HS-27A (cell line): ENCODE data around the gene EPDR1.

Experiments used
- DNase-seq: peaks from one replicate; pipeline ENCODE4 v3.0.0-alpha.2; 2012; ENCODE audit warnings: low read depth, missing footprints

EPDR1 gene

GRCh38 chr7:37920305-37920848 is at the start of gene EPDR1:
Gene EPDR1 (plus strand): TSS chr7:37920640. CDS start chr7:37920940, 300 bp downstream.
- peak; percentile 29 for DNase-seq

GRCh38 chr7:37882086-37882485 is 38.4 kb upstream of the EPDR1 start:
- no peak for DNase-seq

GRCh38 chr7:37893359-37893758 is 27.1 kb upstream of the EPDR1 start:
- no peak for DNase-seq

GRCh38 chr7:37894671-37895070 is 25.8 kb upstream of the EPDR1 start:
- DNase-seq = no peak

DNA sequence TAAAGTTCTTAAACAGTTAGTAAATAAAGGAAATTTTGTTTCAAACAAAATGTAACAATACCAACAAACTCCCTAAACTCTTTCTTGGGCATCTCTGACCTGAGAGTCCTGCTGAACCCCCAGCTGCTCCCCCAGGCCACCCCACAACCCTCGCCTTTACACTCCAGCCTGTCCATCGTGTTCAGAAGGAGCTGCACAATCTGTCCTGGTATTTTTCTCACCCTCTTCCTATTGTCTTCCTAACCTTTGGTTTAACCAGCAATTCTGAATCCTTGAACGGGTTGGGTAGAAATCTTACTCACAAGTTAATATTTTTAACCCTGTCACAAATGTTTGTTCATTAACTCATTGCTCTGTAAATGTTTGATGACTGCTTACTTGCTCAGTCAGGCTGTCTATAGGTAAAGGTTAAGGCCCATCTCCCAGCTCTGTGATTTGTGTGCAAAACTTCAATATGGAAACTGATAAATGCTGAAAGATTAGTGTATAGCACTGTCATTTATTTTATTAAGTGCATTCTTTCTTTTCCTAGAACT is 20.7 kb upstream of the EPDR1 start:
- no peak for DNase-seq

DNA sequence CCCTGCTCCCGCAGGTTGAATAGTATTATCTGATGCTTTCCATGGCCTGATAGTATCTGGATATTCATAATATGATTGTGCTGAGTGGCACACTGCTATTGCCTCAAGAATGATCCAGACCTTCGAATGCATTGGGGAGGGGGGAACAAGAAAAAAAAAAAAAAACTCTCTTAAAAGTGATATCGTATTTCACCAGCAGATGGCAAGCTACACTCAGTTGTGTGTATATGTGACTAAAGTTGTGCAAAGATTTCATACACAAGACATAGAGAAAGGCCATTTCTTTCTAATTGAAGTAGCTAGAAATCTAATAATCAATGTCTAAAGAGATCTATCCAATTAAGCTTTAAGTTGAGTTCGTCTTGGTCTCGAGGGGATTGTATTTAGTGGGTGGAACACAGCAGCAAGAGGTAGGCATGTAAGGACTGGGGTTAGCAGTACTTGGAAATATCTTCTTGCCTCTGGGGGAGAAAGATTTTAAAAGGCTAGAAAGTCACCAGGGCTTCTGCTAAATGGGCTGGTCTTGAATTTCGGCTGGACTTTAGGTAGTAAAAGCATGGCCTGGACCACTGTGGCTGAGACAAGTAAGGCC is 19.1 kb upstream of the EPDR1 start:
- DNase-seq = no peak

DNA sequence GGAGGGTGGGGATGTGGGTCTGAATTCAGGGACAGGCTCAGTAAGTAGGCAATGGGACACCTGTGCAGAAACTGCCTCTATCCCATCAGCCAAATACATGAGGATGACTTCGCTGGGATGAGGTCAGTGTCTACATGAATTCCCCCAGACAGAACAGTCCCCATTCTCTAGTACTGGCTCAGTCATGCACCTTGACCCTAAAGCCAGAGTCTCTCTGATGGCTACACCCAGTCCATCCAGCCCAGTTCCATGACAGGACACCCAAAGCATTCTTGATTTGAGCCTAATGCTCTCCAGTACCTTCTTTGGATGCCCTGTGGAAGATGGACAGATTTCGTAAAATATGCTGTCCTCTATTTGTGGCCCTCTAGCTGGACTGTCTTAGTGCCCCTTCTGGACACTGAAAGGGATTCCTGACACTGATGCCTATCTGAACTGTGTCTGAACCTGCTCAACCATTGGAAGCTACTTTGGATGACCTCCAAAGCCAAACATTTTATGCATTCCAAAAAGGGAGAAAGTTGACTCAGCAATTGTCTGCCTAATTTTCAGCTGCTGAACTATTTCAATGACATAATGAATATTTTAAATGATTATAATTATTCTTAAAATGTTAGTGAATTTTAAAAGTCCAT is 18.4 kb upstream of the EPDR1 start:
- peak; percentile 30 for DNase-seq

DNA sequence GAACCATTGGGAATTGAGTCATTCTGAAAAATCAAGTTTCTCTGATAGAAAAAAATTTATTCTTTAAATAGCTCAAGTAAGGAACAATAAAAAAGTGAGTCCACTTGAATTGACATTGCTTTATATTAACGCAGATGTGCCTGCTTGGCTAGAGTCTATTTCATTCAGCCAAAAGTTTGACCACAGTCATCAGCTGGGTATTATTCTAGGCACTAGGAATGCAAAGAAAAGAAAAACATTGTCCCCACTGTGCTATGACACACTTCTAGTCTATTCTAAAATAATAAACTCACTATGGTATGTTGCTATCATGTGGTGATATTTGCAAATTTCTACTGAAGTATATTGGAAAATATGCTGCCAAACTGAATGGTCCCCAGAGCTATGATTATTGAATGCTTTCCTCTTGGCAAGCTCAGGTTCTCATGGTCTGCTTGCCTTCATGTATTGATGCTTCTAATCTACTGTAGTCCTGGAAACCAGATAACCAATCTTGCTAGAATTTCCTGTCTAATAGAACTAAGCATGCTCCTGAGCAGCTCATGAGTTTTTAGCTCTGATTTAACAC is 12.1 kb upstream of the EPDR1 start:
- DNase-seq = peak; percentile 55

- DNase-seq = no peak
These were observed 7.7 kb upstream of the EPDR1 start for GRCh38 chr7:37912756-37913155.

DNA sequence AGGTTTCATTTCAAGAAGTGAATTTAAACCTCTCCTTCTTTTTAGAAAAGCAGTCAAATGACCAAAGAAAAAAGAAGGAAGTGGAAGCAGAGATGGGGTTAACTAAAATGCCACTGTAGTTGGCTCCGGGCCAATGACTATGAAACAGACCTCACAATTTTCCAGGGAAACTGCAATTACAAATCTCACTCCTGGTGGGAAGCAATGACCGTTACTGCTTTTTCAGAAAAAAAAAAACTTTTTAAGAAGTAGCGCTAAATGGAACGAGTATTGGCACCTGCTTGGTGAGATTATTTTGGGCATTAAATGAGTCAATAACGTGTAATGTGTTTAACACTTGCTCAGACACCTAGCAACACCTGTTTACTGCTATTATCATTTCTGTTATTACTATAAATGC is 5.0 kb upstream of the EPDR1 start:
- DNase-seq = no peak

GRCh38 chr7:37916017-37916672 is 4.3 kb upstream of the EPDR1 start:
- no peak for DNase-seq

DNA sequence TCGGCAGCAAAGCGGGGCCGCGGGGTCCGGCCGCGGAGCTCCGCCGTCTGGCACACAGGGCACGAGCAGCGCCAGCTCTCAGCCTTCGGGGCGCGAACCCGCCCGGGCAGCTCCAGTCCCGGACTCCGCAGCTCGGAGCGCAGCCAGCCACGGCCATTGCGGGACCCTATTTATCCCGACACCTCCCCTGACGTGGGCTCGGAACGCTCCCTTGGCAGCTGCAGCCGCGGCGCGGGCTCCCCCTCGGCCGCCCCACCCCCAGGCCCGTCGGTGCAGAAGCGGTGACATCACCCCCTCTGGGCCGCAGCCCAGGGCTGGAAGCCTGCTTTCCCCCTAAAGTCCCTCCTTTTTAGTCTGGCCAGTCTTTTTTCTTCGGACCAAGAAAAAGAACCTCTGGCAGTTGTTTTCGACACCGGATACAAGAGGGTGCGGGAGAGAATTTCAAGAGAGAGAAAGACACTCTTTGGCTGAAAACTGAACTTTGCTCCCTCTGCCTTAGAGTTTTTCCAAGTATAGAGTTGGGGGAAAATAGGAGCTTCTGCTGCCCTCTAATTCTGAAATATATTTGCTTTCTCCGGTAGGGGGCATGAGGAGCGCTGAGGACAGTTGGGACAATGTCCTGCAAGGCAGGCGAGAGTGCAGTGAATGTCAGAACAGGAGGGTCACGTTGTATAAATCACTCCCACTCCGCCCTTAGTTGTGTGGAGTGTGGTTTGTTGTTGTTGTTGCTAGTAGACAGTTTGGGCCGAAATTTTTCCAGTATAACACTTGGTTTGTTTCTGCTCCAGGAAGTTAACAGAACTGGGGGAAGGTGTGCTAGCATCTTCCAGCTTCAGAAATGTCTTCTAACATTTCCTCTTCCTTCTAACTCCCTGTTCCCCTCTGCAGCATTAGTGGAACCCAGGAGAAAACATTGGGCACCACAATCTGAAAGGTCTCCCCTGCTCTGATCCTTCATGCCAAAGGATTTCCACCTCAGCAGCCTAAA is 3.5 kb upstream of the EPDR1 start, which contains the start of gene SFRP4:
TSS of gene SFRP4 (minus strand) at position 145 of the 988 bp plus-strand sequence. CDS start 280 bp downstream, outside the sequence.
- DNase-seq = peak; percentile 31

- no peak for DNase-seq
These were observed 1.9 kb upstream of the EPDR1 start for GRCh38 chr7:37918526-37918925.

- no peak for DNase-seq
These were observed 687 bp downstream of the EPDR1 start for GRCh38 chr7:37920849-37921805.

DNA sequence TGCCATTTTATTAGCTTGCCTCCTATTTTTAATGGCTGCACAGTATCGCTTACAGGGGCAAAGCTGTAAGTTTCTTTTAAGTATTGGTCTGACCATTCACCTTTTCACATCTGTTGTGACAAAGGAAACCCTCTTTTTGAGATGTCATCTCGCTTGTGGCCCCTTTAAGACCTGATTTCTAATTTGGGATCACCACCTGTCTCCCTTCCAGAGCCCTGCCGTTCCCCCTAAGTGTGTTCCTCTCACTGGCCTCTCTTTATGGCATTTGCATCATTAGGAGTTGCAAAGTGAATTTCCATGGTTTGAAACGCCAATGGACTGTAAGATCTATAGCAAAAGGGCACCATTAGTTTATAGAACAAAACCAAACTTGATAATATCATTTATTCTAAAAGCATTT is 1.4 kb downstream of the EPDR1 start:
- no peak for DNase-seq

GRCh38 chr7:37923996-37924395 is 3.6 kb downstream of the EPDR1 start:
- no peak for DNase-seq

DNA sequence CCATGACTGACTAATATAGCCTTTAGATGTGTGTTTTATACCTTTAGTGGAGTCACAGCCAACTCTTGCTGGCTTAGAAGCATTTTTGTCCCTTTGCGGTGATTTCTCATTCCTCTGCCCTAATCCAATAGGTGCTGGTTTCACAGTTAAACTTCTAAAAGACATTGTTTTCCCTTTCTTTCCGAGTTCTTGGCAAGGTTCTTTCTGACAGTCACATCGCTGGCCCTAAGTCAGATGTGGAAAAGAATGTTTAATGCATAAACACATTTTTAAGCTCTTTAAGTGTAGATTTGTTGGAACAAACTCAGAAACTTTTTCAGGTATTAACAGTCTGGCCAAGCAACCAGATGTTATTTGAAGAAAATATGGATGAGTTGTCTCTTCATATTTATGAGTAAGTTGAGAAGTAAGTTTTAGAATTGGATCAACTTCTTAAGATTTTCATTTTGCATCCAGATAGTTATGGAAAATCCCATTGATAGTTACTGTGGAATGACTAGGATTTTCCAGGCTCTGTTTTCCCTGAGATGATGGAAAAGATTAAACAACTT is 4.1 kb downstream of the EPDR1 start:
- no peak for DNase-seq

GRCh38 chr7:37925620-37926019 is 5.2 kb downstream of the EPDR1 start:
- DNase-seq = no peak

DNA sequence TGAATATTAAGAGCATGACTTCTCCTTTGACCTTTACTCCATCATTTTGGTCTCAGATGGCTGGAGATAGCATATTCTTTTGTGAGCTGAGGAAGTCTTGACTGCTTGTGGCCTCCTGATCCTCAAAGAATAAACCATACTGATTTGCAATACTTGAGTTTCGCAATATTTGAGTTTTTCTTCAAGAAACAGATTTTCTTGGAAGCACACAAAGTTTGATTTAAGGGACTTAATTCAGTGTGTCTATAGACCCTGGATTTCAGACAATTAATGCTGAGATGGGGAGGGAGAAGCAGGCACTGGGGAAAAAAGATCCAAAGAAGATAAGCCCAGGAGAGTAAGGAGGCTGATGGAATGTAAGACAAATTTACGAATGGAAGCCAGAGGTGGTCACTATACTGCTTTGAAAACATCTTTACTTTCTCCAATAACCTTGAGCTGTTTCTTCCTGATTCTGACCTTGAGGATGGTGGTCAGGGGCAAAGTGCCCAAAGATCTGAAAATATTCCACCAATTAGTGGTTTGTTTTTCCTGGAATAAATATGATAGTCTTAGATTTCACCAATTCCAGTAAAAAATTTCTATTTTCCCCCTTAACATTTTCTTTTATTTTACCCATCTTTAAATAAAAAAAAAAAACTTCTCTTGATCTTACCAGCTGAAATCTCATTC is 7.5 kb downstream of the EPDR1 start:
- DNase-seq = no peak
